AG09319 (cell line): ENCODE data around the gene DECR2.
A peak's percentile ranks its signal among the peaks of the same experiment; 100 is the strongest.

Experiments
- DNase-seq: peaks from one replicate; pipeline ENCODE4 v3.0.0-alpha.2; 2010; ENCODE audit warnings: low read depth; ENCODE audit errors: extremely low read depth
- TF ChIP-seq, protein P1 (sequence below): IDR thresholded peaks from 2 replicates; pipeline ENCODE4 v1.5.1; 2011; ENCODE audit warnings: low read depth, mild to moderate bottlenecking, inconsistent platforms, low read length, moderate library complexity

DECR2 gene

DNA sequence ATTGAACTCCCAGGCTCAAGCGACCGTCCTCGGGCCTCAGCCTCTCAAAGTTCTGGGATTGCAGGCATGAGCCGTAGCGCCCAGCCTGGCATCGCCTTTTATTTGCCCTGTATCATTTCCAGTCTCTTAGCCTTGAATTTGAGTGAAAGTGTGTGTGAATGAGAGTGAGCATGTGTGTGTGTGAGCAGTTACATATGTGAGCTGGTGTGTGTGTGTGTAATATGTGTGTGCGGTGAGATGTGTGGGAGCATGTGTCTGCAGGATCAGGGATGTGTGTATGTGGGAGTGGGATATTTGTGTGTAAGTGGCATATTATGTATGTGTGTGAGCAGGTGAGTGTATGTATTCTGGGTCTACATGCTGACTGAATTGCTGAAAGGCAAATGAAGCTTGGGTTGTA lies 29.2 kb downstream of the DECR2 start:
- TF ChIP-seq, protein P1, sequence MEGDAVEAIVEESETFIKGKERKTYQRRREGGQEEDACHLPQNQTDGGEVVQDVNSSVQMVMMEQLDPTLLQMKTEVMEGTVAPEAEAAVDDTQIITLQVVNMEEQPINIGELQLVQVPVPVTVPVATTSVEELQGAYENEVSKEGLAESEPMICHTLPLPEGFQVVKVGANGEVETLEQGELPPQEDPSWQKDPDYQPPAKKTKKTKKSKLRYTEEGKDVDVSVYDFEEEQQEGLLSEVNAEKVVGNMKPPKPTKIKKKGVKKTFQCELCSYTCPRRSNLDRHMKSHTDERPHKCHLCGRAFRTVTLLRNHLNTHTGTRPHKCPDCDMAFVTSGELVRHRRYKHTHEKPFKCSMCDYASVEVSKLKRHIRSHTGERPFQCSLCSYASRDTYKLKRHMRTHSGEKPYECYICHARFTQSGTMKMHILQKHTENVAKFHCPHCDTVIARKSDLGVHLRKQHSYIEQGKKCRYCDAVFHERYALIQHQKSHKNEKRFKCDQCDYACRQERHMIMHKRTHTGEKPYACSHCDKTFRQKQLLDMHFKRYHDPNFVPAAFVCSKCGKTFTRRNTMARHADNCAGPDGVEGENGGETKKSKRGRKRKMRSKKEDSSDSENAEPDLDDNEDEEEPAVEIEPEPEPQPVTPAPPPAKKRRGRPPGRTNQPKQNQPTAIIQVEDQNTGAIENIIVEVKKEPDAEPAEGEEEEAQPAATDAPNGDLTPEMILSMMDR = no peak
- no peak for DNase-seq

DNA sequence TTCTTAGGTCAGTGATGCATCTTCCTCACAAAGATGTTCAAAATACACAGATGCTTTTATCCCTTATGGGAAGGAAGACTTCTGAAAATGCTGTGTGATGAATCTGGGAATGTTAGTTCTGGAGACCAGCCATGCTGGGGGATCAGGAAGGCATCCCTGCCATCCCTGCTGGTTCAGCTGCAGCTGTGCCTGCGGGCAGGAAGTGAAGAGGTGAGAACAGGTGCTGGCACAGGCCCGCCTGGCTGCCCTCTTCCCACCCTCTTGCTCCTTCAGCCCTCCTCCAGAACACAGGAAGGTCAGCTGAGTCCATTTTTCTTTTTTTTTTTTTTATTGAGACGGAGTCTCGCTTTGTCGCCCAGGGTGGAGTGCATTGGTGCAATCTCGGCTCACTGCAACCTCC lies 38.9 kb downstream of the DECR2 start:
- no peak for DNase-seq
- TF ChIP-seq, protein P1 = no peak

DNA sequence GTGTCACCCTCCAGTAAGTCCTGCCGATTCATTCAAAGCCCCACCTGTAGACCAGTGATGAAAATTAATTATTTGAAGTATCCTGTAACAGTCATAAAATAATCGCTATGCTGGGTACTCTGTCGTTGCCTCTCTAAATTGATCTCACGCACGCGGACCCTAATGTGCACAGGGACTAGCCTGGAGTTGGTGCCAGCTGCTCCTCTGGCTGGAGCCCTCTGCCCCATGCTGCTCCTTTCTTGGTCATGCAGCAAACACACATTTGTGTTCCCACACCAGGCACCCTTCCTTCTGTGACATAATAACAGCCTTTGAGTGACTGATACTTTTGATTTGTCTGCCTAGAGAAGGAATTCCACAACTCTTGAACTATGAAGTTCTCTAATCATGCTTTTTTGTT lies 39.8 kb downstream of the DECR2 start:
- DNase-seq = no peak
- TF ChIP-seq, protein P1 = no peak

DNA sequence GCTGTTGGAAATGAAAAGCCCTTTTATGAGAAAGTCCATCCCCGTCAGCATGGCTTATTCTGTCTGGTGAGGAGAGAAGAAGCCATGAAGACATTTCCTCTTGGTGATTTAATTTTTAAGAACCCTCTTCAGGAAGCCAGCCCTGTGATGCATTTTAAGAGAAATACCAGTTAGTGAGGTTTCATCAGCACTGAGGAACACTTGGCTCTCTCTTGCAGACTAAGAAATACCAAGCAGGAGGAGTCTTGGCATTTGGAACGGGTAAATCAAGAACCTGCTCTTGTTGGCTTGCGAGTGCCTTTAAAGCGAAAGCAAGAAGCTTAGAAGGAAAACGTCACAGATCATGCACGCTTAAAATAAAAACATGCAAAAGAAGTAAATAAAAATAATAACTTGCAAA lies 41.3 kb downstream of the DECR2 start:
- TF ChIP-seq, protein P1 = no peak
- DNase-seq = peak; percentile 19

DNA sequence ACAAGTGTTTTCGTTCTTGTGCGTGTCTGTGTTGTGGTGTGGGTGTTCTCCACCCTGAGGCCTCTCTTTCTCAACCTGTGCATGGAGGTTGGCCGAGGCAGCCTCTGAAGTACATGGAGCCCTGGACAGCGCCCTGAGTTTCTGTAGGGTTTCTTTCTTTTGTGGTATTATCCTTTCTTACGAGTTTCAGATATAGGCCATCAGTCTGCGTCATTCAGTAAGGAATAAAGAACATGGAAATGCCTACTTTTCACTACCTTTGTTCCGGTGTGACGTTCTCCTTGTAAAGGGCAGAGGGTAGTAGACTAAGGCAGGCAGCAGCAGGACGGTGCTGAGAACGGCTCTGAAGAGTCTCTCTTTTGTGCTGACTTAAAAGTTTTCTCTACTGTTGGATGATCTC lies 42.3 kb downstream of the DECR2 start:
- no peak for DNase-seq
- TF ChIP-seq, protein P1 = no peak

DNA sequence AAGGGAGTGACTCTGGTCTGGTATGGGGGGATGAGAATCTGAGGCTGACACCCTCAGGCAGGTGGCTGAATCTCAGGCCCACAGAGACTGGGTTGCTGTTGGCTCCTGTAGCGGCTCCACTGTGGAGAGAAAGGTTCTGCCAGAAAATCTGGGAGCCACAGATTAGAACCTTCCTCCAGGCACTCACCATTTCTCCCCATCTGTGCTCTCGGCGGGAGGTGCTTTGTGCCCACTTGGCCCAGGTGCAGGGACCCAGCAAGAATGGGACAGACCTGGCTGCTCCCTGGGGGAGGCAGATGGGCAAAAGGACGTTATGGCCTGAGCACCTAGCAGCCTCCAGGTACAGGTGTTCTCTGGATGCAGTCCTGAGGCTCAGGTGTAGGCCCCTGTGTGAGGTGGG lies 43.9 kb downstream of the DECR2 start:
- TF ChIP-seq, protein P1 = no peak

DNA sequence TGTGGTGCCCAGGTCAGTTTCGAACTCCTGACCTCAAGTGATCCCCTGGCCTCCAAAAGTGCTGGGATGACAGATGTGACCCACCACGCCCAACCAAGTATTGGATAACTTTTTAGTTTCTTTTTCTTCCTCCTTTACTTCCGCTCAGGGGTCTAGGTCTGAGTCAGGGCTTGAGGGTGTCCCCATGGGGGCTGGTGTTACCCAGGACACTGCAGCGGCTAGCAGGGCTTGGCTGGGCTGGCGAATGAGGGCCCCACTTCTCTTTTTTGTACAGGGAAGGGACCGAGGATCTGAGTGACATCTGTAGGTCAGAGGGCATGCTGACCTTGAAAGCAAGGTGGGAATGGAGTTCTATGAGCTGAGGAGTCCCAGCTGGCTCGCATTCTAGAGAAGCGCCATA lies 48.7 kb downstream of the DECR2 start:
- DNase-seq = no peak
- TF ChIP-seq, protein P1 = no peak

More for the DNA sequence above, 43.9 kb downstream of the DECR2 start:
- DNase-seq = no peak
